Glutamatergic neuron (in vitro differentiated cells): ENCODE data around the gene PLD1. TPM values are rescaled to one million over a fixed set of nuclear protein-coding genes. Genes with fewer than 3 reads are reported as not detected.

Source experiments
- DNase-seq: peaks from one replicate; pipeline ENCODE4 v3.0.0; 2022
- H3K27ac Mint-ChIP-seq: one replicate; pipeline ENCODE4 v1.8.0; 2020; ENCODE audit warnings: mild to moderate bottlenecking, mixed read lengths, inconsistent platforms; ENCODE audit not compliant: unreplicated experiment
- H3K27me3 Mint-ChIP-seq: one replicate; pipeline ENCODE4 v1.8.0; 2020; ENCODE audit warnings: mild to moderate bottlenecking, moderate library complexity, mixed read lengths, inconsistent platforms; ENCODE audit not compliant: unreplicated experiment
- H3K36me3 Mint-ChIP-seq: one replicate; pipeline ENCODE4 v1.8.0; 2020; ENCODE audit warnings: mild to moderate bottlenecking, mixed read lengths, inconsistent platforms; ENCODE audit not compliant: unreplicated experiment
- H3K4me1 Mint-ChIP-seq: one replicate; pipeline ENCODE4 v1.8.0; 2020; ENCODE audit warnings: mild to moderate bottlenecking, low read depth, mixed read lengths, inconsistent platforms; ENCODE audit not compliant: unreplicated experiment
- H3K4me3 Mint-ChIP-seq: one replicate; pipeline ENCODE4 v1.8.0; 2020; ENCODE audit warnings: mild to moderate bottlenecking, mixed read lengths, inconsistent platforms; ENCODE audit not compliant: unreplicated experiment
- H3K9me3 Mint-ChIP-seq: one replicate; pipeline ENCODE4 v1.8.0; 2020; ENCODE audit warnings: mild to moderate bottlenecking, moderate library complexity, mixed read lengths, inconsistent platforms; ENCODE audit not compliant: unreplicated experiment
- CTCF ChIP-seq: fragments of 200-600 bp; sonication (generic); IDR thresholded peaks from one replicate; pipeline ENCODE4 v1.5.0; 2021; ENCODE audit not compliant: partially characterized antibody, unreplicated experiment
- total RNA-seq: library from RNA; stranded (reverse); fragmentation: NEBNext Ultra II Directional; extraction: Animal tissue kit (Norgen Biotek cat#: 25700); gene quantifications from one replicate; pipeline ENCODE4 v1.2.1, GENCODE V29; 2021; ENCODE audit not compliant: unreplicated experiment

Gene PLD1
- total RNA-seq, 1 donor from 2014 or later = 0.61 TPM

- no peaks in the 10 kb centered on the region for H3K27me3 Mint-ChIP-seq
- no peaks in the 10 kb centered on the region for H3K4me1 Mint-ChIP-seq
These were observed 12.4 kb downstream of the PLD1 start for GRCh38 chr3:171797873-171798272.

GRCh38 chr3:171797265-171797679, 13.0 kb downstream of the PLD1 start:
- Mint-ChIP-seq H3K4me3 (no peak overlapping the region), H3K27me3 (no peaks in the 10 kb centered on the region), H3K9me3 (no peaks in the 10 kb centered on the region), H3K4me1 (no peaks in the 10 kb centered on the region), H3K36me3 (no peaks in the 10 kb centered on the region), H3K27ac (no peak overlapping the region)
- no peak for TF ChIP-seq CTCF
- no peak for DNase-seq

More at GRCh38 chr3:171797873-171798272, 12.4 kb downstream of the PLD1 start:
- no peaks in the 10 kb centered on the region for H3K36me3 Mint-ChIP-seq
- no peak overlapping the region for H3K27ac Mint-ChIP-seq
- H3K9me3 Mint-ChIP-seq = no peaks in the 10 kb centered on the region
- no peak for DNase-seq
- H3K4me3 Mint-ChIP-seq = no peak overlapping the region
- TF ChIP-seq CTCF = no peak

- H3K27me3 Mint-ChIP-seq = no peaks in the 10 kb centered on the region
- no peak for DNase-seq
- no peaks in the 10 kb centered on the region for H3K9me3 Mint-ChIP-seq
- no peak for TF ChIP-seq CTCF
- H3K4me1 Mint-ChIP-seq = no peaks in the 10 kb centered on the region
- no peak overlapping the region for H3K4me3 Mint-ChIP-seq
- no peak overlapping the region for H3K27ac Mint-ChIP-seq
- no peaks in the 10 kb centered on the region for H3K36me3 Mint-ChIP-seq
These were observed 13.5 kb downstream of the PLD1 start for GRCh38 chr3:171796625-171797264.

- H3K4me3 Mint-ChIP-seq = no peak overlapping the region
- H3K9me3 Mint-ChIP-seq = no peaks in the 10 kb centered on the region
- no peak for TF ChIP-seq CTCF
- no peaks in the 10 kb centered on the region for H3K27me3 Mint-ChIP-seq
- DNase-seq = no peak
- no peaks in the 10 kb centered on the region for H3K36me3 Mint-ChIP-seq
- no peaks in the 10 kb centered on the region for H3K4me1 Mint-ChIP-seq
- H3K27ac Mint-ChIP-seq = no peak overlapping the region
These were observed 17.8 kb downstream of the PLD1 start for GRCh38 chr3:171792531-171792930.

GRCh38 chr3:171791692-171792076, 18.6 kb downstream of the PLD1 start:
- no peak for TF ChIP-seq CTCF
- Mint-ChIP-seq H3K27me3 (no peaks in the 10 kb centered on the region), H3K9me3 (no peaks in the 10 kb centered on the region), H3K27ac (no peak overlapping the region), H3K4me1 (no peaks in the 10 kb centered on the region), H3K36me3 (no peaks in the 10 kb centered on the region), H3K4me3 (no peak overlapping the region)
- no peak for DNase-seq
